CD4-positive, alpha-beta T cell treated with Interleukin-12 subunit alpha and Interleukin-12 subunit beta, for 1 hour (primary cell): ENCODE measurements around the gene ITPRID1.
"Not testable (repeated sequence)": the region's sequence is repeated elsewhere in the genome, so short reads cannot be mapped to it uniquely, and the experiment has no call there.

Experiments
- DNase-seq: peaks from one replicate; pipeline ENCODE4 v3.0.0-alpha.2; 2020

Gene ITPRID1

DNA sequence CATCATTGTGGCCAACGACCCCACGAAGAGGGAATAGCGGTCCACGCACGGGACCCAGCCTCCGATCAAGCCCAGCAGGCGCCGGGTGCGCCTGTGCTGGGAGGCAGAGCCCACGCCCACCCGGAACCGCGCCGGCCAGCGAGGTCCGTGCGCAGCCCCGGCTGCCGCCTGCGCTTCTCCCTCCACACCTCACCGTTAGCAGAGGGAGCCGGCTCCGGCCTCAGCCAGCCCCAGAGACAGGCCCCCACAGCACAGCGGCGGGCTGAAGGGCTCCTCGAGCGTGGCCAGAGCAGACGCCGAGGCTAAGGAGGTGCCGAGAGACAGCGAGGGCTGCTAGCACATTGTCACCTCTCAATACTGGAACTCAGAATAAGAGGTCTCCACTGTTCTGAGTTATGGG, 3.6 kb downstream of the ITPRID1 start:
- DNase-seq: no peak

DNA sequence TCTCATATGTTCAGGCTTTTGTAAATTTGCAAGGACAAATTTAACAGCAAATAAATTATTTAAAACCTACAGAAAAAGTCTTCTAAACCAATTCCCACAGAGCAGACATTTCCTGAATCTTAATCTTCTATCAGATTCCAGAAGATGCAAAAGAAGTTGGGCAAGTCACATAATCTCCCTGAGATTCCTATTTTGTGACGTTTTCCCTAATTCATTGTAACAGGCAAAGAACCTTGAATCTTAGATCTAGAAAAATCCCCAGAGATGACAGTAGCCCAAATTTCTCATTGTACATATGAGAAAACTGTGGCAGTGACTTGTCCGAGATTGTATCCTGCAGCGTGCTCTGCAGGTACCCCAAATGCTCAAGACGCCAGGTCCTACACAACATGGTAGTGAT, 4.9 kb downstream of the ITPRID1 start:
- no peak for DNase-seq

DNA sequence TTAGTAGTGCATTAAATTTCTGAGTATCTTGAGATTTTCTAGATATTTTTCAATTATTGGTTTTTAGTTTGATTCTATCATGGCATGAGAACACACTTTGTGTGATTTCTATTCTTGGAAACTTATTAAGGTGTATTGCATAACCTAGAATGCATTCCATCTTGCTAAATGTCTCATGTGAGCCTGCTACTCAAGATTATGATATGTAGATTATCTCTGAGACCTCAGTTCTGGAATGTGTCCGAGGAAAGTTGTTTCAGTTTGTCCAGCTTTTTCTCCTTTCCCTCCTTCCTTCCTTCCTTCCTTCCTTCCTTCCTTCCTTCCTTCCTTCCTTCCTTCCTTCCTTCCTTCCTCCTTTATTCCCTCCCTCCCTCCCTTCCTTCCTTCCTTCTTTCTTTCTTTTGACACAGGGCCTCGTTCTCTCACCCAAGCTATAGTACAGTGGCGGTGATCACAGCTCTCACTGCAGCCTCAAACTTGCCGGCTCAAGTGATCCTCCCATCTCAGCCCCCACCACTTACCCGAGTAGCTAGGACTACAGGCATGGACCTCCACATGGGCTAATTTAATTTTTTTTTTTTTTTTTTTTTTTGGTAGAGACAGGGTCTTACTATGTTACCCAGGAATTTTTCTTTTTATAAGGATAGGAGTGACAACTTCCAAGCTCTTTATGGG, 7.6 kb downstream of the ITPRID1 start:
- no peak for DNase-seq

DNA sequence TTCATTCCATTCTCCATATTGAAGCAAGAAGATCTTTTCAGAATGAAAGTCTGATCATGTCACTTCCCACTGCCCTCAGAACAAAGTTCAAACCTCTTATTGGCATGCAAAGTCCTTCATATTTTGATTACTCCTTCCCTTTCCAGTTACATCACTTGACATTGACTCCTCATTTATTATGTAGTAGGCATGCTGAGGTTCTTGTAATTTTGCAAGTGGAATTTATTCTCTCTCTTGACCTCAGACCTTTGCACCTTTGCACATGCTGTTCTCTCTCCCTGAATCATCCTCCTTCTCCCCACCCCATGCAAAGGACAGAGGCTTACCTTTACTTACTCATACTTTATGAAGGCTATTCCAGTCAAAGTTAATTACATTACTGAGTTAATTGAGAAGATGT, 13.0 kb downstream of the ITPRID1 start:
- no peak for DNase-seq

DNA sequence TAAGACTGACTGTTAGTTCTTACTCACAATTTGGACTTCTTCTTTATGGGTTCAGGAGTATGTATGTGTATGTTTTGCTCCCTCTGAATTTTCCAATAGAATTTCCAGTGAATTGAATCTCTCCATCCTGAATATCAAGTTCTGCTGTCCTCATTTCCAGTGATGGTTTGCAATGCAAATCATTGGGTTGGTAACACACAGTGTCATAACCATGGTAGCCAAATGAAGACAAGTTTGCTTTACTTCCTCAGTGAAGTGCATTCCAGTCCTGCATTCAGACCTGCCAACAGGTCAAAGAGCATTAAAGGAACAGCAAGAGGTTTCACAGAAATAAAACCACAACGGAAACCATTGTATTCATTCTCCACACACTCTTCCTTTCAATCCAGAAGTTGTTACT, 15.2 kb downstream of the ITPRID1 start:
- no peak for DNase-seq

DNA sequence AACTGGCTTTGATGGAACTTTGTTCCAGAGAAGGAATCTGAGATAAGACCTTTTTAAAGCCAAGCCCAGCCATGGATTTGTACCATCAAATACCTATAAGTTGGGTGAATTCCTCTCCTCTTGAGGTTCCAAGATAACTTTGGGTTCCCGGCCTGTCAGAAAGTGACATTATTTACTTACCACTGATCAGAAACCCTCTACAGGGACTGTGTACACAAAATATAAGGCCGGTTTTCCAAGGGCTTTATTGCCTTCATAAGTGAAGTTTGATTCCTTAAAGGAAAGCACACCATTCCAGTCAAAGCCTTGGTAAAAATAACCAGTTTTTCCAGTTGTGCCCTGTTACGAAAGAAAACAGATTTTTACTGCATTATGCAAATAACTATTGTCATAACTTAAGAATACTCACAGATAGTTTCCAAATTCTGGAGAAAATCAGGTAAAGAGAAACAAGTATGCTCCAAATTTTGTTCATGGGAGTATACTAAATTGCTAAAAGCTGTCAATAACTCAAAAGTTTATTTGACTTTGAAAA, 26.8 kb downstream of the ITPRID1 start:
- not testable (repeated sequence) for DNase-seq

DNA sequence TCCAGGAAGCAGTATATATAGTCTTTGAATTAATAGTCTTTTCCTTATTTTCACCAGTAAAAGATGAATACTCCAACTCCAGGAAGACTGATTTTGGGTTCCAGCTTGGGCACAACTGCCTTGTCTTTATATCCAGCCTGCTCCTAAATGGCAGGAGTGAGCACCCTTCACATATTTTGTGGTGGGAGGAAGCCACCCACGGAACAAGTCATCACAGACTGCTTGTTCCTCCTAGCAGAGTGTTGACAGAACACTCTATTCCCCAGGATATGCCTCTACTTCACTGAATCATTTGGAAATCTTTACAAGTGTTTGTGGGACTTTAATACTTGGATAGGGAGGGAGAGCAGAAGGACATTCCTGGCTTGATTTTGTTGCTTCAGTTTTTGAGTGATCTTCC, 31.7 kb downstream of the ITPRID1 start:
- DNase-seq: no peak

DNA sequence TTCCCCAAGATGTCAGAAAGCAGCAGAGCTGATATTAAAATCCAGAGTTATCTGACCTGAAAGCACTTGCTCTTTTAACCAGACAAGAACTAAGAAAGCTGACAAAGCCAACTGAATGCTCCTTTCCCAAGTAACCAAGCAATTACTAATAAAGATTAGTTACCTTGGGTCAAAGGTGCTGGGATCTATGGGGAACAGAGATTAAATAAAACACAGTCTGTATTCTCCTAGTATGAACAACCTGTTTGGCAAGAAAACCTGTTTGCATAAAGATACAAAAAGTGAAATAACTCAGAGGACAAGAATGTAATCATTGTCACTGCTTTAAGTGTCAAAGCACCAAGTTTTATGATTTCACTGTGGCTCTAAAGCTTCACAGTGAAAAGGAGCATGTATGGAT, 35.7 kb downstream of the ITPRID1 start:
- no peak for DNase-seq

DNA sequence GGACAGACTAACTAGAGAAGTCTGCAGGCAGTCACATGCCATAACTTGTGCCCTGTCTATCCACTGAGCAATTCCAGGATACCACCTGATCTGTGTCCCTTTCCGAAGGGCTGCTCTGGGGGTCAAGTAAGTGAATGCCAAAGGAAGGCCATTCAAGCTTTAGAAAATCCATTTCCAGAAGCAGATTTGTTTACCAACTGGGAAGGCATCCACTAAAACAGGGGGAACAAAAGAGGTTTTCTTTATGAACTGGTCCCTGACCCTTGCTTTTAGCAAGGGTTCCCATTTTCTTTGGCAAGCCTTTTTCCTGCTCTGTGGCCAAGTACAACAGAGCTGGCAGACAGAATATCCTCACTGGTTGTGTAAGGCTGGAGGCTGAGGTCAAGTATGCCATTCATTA, 36.5 kb downstream of the ITPRID1 start:
- DNase-seq: no peak

DNA sequence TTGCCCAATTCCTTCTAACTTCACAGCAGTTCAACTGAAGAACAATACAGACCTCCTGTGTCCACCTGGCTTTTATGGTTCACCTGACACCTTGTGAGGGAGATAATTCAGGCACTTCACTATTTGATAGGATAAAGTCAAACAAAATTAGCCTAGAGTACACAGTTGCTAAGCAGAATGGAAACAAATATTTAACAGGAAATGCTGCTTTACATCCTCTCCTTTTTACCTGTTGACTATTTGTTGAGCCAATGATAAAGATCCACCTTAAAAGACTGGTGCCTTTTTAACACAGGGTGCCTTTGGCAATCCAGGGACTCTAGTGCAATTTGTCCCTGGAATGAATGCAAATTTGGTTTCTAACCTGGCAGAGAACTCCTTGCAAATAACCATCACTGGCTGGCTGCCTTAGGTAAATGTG, 39.8 kb downstream of the ITPRID1 start:
- no peak for DNase-seq

DNA sequence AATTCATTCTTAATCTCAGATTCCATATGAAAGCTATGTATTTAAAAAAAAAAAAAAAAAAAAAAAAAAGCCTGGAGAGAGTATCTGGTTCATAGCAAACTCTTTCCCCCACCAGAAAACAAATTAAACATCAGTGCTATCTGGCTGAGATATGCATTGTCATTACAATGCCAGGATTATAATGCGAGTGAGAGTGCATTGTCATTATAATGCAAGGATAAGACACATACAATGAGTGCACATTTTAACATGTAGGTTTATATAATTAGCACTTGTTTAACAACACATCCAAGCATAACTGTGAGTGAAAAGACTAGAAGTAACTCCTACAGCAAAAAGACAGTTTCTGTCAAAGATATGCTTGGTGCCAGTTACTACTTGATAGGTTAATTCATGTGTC, 48.1 kb downstream of the ITPRID1 start:
- no peak for DNase-seq

DNA sequence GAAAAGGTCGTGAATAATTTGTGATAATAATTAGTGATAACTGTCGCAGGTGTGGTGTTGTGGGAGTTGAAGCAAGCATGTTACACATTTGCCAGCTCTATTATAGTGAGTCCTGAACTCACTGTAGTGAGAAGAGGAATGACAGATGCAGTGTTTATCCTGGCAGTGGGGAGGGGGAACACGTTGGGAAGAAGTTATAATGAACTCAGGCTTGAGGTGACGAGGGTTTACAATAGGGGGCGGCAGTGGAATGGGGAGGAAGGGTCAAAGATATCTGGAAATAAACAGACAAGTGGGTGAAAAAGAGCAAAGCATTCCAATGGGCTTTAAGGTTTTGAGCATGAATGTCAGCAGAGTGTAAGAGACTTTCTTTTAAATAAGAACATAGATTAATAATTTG, 49.6 kb downstream of the ITPRID1 start:
- no peak for DNase-seq

DNA sequence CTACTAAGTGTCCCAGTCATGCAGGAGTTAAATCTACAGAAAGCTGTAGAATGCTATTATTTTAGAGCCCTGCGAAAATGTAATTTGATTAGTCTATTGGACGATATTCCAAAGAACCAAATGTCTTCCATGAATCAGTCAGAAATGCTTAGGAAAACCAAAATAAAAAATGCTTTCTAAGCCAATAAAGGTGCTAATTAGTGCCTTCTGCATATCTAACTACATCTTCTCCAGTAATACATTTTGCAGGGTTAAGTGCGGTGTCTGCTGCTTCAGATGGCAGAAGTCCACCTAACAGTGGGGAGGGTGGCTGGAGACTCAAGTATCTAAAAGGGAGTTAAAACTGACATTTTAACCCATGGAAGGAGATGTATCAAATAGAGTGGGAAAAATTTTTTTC, 50.1 kb downstream of the ITPRID1 start:
- DNase-seq: no peak

DNA sequence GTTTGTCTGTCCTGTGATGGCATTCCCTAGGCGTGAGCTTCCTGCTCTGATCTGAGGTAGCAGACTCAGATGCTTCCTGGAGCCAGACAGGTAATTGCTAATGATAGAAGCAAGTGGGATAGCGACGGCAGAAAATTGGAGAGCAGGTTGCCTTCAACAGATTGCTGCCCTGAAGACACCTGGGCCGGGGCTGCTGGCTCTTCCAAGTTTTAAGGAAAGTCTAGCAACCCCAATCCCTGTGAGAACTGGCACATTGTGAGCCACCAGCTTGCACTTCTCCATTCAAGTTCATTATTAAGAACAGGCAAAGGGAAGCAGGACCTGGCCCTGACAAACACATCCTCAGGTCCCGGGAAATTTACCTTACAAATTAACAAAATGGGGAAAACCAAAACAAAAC, 50.8 kb downstream of the ITPRID1 start:
- DNase-seq: no peak

DNA sequence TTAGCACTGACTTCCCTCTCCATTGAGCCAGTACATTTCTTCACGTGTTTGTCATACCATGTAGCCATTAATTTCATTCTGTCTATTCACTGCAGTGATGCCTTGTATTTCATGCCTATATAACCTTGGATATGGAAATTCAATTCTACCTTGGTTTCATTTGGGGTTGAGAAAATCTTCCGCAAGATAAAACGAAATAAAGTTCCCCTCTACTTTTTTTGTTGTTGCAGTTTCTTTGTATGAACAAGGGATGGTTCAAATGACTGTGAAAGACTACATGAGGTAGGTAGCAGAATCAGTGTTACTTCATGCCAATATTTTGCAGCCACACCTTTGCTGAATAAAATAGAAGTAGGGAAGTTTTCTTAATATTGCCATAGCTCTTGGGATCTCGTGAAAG, 55.6 kb downstream of the ITPRID1 start:
- DNase-seq: no peak

DNA sequence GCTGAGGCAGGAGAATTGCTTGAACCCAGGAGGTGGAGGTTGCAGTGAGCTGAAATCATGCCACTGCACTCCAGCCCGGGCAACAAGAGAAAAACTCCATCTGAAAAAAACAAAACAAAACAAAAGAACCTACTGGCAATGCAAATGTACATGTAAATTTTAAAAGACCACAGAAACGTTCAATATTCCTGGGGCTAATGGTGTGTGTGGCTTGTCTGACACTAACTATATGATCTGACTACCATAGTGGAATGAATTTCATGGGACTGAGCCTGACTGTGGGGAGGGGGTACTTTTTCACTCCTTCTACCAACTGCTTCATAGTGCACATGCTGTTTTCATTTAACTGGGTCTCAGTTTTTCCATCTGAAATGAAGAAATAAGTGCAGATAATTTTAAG, 69.6 kb downstream of the ITPRID1 start:
- no peak for DNase-seq

DNA sequence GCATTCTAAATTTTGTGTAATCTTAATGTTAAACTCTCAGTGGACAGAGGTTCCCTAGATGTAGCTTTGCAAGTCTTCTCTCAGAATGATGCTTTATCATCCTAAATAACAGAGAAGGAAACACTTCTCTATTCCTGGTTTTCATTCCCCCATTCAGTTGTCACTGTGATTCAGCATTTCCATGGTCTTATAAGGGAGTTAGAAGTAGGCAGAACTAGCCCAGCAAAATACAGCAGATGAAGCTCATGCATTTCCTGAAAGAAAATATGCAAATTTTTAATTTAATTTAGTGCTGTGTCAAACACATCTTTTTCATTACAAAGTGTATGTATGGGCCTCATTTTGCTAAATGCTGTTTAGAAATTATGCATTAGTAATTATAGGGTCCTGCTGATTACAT, 70.1 kb downstream of the ITPRID1 start:
- DNase-seq: no peak

DNA sequence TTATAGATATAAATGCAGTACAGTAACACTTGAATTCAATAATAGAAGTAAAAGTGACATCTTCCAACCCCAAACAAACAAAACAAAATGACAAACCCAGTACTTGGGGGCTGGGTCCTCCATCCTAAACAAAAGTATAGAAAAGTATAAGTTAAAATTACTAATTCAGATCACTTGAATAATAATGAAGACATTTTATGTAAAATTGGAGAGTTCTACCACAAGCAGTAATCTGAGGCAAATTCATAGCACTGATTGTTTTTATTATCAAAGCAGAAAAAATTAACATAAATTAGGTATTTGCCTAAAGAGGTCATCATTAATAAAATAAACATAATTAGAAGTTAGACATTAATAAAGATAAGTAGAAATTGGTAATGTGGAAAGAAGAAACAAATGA, 81.5 kb downstream of the ITPRID1 start:
- DNase-seq: no peak

DNA sequence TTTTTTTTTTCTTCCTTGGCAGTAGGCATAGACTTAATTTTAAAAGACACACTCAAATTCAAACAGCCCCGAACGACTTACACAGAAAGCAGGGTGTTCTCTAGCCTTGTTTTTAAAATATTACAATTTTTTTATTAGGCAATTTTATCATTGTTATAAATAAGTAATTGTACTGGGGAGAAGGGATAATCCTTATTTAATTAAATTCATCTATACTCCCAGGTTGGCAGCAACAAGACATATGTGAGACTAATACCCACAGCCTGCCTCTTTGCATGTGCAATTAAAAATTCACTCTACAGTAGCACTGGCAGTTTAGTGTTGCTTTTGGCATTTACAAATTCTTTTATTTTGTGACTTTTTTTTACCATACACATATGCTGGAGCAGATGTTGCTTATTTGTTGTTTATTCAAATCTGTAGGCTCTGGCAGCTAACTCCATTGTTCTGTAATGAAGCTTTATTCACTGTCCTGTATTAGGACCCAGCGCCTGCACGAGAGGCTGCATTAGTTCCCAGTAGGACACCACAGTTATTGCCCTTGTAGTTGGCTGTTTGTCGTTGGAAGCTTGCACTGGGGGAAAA, 88.2 kb downstream of the ITPRID1 start:
- DNase-seq: no peak

DNA sequence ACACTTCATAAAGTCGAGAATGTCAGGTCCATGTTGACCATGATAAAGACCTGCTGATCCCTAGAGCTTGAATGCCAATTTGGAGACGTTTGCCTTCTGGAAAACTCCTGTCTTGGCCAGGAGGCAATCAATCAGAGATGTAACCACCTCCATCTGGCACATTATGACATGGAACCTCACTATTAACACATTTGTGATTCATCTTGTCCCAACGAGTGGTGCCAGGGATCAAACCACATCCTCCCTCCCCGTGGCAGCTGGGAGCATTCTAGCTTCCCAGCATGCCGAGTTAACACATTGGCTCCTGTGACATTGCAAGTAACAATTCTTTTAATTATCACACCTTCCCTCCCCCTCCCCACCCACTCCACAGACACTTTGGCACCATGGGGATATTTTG, 89.2 kb downstream of the ITPRID1 start:
- DNase-seq: no peak

DNA sequence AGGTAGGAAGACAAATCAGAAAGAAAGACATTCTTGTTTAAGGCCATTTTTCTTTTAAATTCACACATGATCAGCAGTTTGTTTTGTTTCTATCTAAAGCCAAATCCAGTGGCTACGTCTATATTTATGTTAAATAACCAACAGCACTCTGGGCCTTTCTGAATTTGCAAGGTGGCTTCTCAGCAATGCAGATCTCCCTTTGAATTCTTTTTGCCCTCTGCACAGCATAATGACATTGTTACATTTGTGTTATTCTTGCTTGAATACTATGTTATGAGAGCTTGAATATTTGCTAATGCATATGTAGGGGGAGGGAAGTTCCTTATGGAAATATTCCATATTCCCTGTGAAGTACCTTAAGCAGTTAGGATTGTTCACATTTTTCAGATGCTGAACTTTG, 99.7 kb downstream of the ITPRID1 start:
- no peak for DNase-seq

DNA sequence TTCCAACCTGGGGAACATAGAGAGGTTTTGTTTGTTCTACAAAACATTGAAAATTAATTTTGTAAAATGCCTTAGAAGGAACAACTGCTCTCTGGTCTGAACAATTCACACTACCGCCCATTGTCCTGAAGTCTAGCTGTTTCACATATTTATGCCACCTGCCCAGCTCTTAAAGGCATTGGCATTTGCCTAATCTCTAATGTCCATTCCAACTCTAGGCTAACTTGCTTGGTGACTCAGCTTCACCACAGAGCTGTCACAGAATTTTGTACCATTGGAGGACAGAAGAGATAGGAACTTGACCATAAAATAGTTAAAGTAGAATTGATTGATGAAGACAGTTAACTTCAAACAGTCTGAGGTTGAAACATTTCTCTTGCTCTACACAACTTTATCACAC, 119.6 kb downstream of the ITPRID1 start:
- no peak for DNase-seq

DNA sequence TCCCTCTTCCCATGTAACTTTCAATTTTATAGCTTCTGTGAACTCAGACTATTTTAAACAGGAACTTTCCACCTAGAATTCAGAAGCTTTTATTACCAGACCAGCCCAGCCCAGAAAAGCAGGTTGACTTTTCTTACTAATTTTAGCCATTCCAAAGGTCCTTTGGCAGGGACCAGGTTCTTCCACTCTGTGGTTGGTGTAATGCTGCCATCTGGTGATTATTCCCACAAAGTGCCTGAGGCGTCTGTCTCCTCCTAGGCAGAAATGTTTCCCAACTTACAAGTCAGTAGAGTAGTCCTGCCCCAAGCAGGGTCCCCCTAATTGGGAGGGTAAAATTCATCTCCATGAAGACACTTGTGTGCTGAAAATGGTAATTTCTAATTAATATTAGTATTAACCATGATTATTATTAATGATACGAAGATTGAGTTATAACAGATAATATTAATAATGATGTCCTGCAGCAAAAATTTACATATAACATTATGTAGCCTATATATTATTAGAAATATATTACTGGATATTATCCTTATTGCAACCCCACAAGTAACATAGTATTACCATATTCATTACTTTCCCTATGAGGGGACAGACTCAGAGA, 120.1 kb downstream of the ITPRID1 start:
- peak; percentile 1 for DNase-seq

DNA sequence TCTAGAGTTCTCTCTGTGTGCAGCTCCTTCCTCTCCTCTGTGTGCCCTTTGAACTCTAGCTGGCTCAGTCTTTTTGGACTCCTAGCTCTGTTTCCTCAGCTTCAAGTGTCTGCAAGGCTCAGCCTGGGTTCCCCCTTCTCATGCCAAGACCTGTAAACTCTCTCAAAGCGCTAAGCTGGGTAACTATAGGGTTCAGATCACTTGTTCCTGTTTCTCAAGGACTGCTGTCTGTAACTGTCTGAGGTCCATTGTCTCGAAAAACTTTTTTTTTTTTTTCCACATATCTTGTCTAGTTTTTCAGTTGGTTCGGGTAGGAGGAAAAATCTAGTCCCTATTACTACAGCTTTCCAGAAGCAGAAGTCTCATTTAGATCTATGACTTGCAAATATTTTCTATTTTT, 126.5 kb downstream of the ITPRID1 start:
- DNase-seq: no peak

DNA sequence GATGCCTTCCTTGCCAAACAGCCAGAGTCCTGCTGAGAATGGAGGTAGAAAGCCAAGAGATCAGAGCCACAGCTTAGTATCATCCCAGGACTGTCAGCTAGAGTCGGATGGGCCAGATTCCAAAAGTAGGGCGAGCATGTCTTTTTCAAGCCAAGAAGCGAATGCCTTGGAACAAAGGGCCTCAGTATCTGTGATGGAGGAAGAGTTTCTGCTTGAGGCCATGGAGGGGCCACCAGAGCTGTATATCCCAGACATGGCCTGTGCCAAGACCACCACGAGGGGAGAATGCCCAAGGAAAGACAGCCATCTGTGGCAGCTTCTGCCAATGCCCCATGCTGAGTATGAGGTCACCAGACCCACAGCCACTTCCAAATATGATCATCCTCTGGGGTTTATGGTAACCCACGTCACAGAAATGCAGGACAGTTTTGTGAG, 128.8 kb downstream of the ITPRID1 start:
- DNase-seq: no peak
